Measurements from ENCODE around the gene GAPDHS.
A peak's percentile ranks its signal among the peaks of the same experiment; 100 is the strongest.

GAPDHS gene

DNA sequence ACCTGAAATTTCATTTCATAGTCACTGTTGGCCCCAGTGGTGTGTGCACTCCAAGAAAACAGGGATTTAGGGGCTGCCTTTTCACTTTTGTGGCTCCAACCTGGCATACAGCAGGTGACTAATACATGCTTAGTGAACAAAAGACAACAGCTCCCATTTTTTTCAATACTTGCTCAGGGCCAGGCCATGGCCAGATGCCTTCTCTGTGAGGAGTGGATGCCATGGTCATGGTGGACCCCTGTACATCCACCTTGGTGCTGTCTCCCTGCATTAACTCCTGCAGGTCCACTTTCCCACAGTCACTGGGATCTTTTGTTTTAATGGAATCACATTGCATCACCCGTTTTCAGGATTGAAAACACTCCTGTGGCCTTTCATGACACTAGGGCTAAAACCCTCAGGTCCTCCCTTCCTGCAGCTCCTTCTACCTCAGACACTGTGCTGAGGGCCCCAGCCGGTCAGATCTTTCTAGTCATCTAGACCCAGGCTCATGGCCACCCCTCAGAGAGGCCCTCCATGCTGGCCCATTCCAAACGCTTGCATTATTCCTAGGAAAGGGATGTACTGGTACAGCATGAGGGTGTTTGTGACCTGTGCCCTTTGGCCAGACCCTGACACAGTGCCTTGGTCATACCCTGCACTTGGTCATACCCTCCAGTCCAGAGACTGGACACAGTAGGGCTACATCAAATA is 11.0 kb downstream of the GAPDHS start:
- Histone ChIP-seq H3K4me3 (ENCODE audit: low read length) (peak overlapping the region; percentile 99), H3K27me3 (ENCODE audit: control insufficient read depth, insufficient read depth, low read length) (no peaks in the 10 kb centered on the region), H3K9ac (ENCODE audit: low read depth, low read length) (peak overlapping the region; percentile 99), H3K36me3 (ENCODE audit: insufficient read depth, low read length) (peaks cover 3% of the 10 kb centered on the region), H3K9me3 (replicated peaks; ENCODE audit: low read length) (no peaks in the 10 kb centered on the region), H3K4me2 (ENCODE audit: low read length) (peak overlapping the region; percentile 99), H3K4me1 (ENCODE audit: control insufficient read depth, insufficient read depth, low read length) (peaks cover 18% of the 10 kb centered on the region)

DNA sequence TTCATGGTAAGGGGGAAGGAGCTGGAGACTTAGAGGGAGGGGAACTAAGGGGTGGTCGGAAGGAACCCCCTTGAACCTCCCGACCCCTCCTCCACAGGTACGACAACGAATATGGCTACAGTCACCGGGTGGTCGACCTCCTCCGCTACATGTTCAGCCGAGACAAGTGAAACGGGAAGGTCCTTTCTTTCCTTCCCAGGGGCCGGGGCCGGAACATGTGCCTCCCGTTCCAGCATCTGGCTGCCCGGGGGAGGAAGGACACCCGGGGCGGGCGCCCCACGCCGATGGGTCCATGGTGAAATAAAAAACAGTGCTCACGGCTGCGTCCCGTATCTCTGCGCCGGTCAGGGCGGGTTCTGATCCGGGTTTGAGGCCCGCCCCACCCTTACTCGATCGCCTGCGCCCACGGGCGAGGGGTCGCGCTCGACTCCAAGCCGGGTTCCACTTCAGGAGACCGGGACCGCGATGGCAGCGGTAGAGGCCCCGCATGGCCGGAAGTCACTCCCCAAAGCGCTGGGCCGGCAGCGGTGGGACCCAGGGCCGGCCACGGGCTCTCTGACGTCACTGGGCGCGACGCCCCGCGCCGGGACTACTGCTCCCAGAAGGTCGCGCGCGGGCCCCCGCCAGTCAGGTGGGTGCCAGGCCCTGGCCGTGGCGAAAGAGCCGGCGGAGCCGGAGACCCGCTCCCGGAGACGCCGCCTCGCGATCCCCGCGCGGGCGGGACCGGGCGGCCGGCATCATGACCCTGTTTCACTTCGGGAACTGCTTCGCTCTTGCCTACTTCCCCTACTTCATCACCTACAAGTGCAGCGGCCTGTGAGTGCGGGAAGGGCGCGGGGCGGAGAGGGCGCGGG is 12.0 kb downstream of the GAPDHS start, which contains the start of gene TMEM147:
TMEM147 (plus strand) TSS at position 626 of the 854 bp plus-strand sequence; CDS start at position 740, 114 bp downstream.
- Histone ChIP-seq H3K4me2 (ENCODE audit: low read length) (peak within 1 kb of the TSS; percentile 99), H3K9me3 (replicated peaks; ENCODE audit: low read length) (no peaks in the 10 kb centered on the region), H3K36me3 (ENCODE audit: insufficient read depth, low read length) (peaks cover 3% of the 10 kb centered on the region), H3K9ac (ENCODE audit: low read depth, low read length) (peak within 1 kb of the TSS; percentile 99), H3K4me3 (ENCODE audit: low read length) (peak within 1 kb of the TSS; percentile 99), H3K27me3 (ENCODE audit: control insufficient read depth, insufficient read depth, low read length) (no peaks in the 10 kb centered on the region), H3K4me1 (ENCODE audit: control insufficient read depth, insufficient read depth, low read length) (peaks cover 18% of the 10 kb centered on the region)

DNA sequence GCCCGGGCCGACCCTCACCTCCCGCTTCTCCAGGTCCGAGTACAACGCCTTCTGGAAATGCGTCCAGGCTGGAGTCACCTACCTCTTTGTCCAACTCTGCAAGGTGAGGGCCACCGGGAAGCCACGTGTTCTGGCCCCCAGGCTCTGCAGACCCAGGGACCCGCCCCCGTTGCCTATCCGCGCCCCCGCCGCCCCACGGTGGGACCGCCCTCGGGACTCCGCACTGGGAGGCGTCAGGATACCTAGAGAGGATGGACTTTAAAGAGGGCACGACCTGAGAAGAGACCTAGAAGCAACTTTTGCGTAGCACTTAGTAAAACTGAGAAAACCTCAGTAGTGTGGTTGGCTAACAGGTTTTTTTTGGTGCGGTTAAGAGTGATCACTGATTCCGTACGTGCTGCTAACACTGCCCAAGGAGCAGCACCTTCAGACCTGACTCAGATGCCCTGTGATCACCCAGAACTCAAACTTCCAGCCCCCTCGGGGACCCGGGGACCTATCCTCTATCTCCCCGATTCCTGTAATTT is 12.7 kb downstream of the GAPDHS start:
- Histone ChIP-seq H3K4me2 (ENCODE audit: low read length) (peak overlapping the region; percentile 99), H3K9me3 (replicated peaks; ENCODE audit: low read length) (no peaks in the 10 kb centered on the region), H3K4me1 (ENCODE audit: control insufficient read depth, insufficient read depth, low read length) (peaks cover 18% of the 10 kb centered on the region), H3K36me3 (ENCODE audit: insufficient read depth, low read length) (peaks cover 3% of the 10 kb centered on the region), H3K27me3 (ENCODE audit: control insufficient read depth, insufficient read depth, low read length) (no peaks in the 10 kb centered on the region), H3K9ac (ENCODE audit: low read depth, low read length) (peak overlapping the region; percentile 99), H3K4me3 (ENCODE audit: low read length) (peak overlapping the region; percentile 99)

DNA sequence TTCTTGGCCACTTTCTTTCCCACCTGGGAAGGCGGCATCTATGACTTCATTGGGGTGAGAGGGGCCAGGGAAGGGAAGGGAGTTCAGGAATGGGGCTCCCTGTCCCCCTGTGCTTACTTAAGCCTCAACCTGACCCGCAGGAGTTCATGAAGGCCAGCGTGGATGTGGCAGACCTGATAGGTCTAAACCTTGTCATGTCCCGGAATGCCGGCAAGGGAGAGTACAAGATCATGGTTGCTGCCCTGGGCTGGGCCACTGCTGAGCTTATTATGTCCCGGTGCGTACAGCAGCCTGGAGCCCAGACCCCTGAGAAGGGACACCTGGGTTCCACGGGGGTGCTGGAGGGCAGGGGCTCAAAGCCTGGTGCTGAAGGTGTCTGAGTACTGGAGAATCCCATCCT is 13.3 kb downstream of the GAPDHS start:
- Histone ChIP-seq H3K9ac (ENCODE audit: low read depth, low read length) (peak overlapping the region; percentile 99), H3K36me3 (ENCODE audit: insufficient read depth, low read length) (peaks cover 3% of the 10 kb centered on the region), H3K4me2 (ENCODE audit: low read length) (peak overlapping the region; percentile 99), H3K27me3 (ENCODE audit: control insufficient read depth, insufficient read depth, low read length) (no peaks in the 10 kb centered on the region), H3K9me3 (replicated peaks; ENCODE audit: low read length) (no peaks in the 10 kb centered on the region), H3K4me3 (ENCODE audit: low read length) (peak overlapping the region; percentile 99), H3K4me1 (ENCODE audit: control insufficient read depth, insufficient read depth, low read length) (peaks cover 18% of the 10 kb centered on the region)

DNA sequence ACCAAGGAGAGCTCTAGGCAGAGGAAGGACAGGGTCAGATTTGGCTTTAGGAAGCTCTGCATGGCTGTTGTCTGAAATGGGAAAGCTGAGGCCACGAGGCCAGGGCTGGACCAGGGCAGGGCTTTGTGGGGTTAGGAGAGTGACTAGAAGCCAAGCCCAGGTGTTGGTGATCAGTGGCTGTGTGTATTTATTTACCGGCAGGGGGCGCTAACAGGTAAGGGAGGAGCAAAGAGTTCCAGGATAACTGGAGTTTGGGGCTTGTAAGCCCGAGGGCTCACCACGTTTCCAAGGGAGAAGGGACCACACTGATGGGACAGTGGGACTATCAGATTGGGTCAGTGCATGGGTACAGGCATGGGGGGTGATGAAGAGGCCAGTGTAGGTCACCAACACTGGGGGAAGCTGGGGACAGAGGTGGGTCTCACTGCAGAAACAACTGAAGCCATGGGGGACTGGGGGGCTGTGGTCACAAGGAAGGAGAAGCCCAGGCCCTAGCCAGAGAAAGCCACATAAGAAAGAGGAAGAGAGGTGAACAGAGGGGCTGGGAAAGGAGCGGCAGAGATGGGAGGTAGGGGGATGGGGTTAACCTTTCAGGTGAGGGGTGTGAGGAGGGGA is 16.0 kb downstream of the GAPDHS start:
- Histone ChIP-seq H3K4me3 (ENCODE audit: low read length) (no peak overlapping the region), H3K4me1 (ENCODE audit: control insufficient read depth, insufficient read depth, low read length) (peaks cover 15% of the 10 kb centered on the region), H3K9me3 (replicated peaks; ENCODE audit: low read length) (no peaks in the 10 kb centered on the region)

DNA sequence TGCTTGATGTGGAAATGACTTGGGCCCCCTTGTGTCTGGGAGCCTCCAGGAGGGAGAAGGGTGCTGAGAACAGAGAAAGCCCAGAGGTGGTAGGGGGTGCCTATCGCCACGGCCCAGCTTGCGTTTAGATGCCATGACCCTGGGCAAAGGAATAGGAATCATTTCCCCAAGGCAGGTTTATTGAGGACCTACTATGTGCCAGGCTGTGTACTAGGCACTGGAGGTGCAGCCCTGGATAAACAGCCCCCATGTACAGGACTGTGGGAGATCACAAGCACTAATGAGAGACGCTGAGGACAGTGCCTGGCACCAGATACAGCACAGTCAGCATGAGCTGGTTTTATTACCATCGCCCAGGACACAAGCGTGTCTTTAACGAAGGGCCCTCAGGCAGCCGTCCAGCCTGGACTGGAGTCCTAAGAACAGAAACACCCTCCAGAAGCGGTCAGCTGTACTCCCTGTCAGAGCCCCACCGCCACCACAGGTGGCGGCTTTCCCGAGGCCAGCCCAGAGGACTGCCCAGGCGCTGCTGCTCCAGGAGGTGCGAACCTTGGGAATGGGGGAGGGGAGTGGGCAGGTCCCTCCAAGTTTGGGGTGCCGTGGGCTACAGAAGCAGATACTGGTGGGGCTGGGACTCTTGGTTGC is 16.7 kb downstream of the GAPDHS start:
- Histone ChIP-seq H3K4me3 (ENCODE audit: low read length) (no peak overlapping the region), H3K9me3 (replicated peaks; ENCODE audit: low read length) (no peaks in the 10 kb centered on the region), H3K36me3 (ENCODE audit: insufficient read depth, low read length) (peaks cover 3% of the 10 kb centered on the region), H3K27me3 (ENCODE audit: control insufficient read depth, insufficient read depth, low read length) (peaks cover 6% of the 10 kb centered on the region), H3K9ac (ENCODE audit: low read depth, low read length) (no peak overlapping the region), H3K4me1 (ENCODE audit: control insufficient read depth, insufficient read depth, low read length) (peaks cover 10% of the 10 kb centered on the region), H3K4me2 (ENCODE audit: low read length) (no peak overlapping the region)

More for the DNA sequence above, 16.0 kb downstream of the GAPDHS start:
- no peak overlapping the region for H3K9ac ChIP-seq (ENCODE audit: low read depth, low read length)
- peaks cover 6% of the 10 kb centered on the region for H3K27me3 ChIP-seq (ENCODE audit: control insufficient read depth, insufficient read depth, low read length)
- peaks cover 3% of the 10 kb centered on the region for H3K36me3 ChIP-seq (ENCODE audit: insufficient read depth, low read length)
- no peak overlapping the region for H3K4me2 ChIP-seq (ENCODE audit: low read length)

DNA sequence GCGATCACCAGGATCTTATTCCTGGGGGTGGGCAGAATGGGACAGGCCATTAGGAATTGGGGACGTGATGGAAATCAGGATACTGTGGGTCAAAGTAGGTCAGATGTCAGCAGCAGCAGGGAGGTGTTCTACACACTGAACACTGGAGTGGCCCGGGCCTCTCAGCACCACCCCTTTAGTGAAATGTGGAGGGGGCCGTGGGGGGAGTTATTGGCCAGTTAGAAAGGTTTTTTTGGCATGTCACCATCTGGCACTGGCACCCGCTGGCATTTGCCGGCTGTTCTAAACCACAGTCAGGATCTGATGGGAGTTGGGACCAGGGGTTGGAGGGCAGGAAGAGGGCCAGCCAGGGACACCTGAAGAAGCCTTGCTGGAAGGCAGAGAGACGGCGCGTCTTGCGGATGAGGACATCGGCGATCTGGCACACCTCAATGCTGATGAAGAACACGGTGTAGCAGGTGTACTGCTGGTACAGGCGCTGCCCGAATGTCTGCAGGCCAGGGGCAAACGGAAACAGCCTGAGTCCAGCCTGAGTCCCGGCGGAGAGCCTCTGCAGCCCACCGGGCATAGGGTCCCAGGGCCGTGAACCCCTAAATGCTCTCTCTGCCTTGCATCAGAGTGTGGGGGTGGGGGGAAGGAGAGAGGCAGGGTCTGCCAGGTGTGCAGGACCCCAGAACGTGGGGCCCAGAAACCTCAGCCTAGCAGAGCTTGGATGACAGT is 18.0 kb downstream of the GAPDHS start:
- Histone ChIP-seq H3K4me3 (ENCODE audit: low read length) (no peak overlapping the region), H3K4me1 (ENCODE audit: control insufficient read depth, insufficient read depth, low read length) (peaks cover 7% of the 10 kb centered on the region), H3K4me2 (ENCODE audit: low read length) (no peak overlapping the region), H3K9me3 (replicated peaks; ENCODE audit: low read length) (no peaks in the 10 kb centered on the region), H3K9ac (ENCODE audit: low read depth, low read length) (no peak overlapping the region), H3K27me3 (ENCODE audit: control insufficient read depth, insufficient read depth, low read length) (peaks cover 6% of the 10 kb centered on the region), H3K36me3 (ENCODE audit: insufficient read depth, low read length) (peaks cover 3% of the 10 kb centered on the region)

DNA sequence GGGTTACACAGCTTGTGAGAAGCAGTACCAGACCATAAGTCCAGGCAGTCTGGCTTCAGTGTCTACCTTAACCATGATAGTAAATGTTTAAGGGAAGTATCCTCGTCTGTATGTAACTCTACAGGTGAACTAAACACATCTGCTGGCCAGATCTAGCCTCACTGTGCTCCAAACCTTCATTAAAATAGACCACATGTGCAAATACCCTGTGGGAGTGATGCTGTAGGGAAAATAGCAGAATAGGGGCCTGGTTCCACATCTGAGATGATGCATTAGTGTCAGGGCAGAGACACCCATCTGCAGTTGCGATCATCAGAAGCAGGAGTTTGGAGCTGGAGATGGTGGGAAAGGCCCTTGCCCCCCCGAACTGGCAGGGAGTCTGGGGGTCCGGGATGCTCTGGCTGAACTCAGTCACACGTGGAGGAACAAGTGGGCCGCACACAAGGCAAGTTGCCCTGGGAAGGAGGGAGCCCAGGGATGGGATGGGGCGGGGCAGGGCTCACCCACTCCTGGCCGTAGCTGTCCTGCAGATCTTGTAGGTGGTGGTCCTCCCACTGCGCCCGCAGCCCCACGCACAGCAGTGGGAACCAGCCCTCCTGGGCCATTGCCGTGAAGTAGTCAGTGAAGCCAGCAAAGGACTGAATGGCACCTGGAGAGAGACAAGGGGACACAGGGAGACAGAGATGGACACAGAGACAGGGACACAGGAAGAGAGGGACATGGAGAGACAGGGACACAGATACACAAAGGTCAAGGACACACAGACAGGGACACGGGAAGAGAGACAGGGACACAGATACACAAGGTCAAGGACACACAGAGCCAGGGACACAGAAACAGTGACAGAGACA is 19.5 kb downstream of the GAPDHS start:
- Histone ChIP-seq H3K9ac (ENCODE audit: low read depth, low read length) (no peak overlapping the region), H3K4me1 (ENCODE audit: control insufficient read depth, insufficient read depth, low read length) (no peaks in the 10 kb centered on the region), H3K27me3 (ENCODE audit: control insufficient read depth, insufficient read depth, low read length) (peaks cover 12% of the 10 kb centered on the region), H3K9me3 (replicated peaks; ENCODE audit: low read length) (no peaks in the 10 kb centered on the region), H3K36me3 (ENCODE audit: insufficient read depth, low read length) (peaks cover 3% of the 10 kb centered on the region), H3K4me3 (ENCODE audit: low read length) (no peak overlapping the region), H3K4me2 (ENCODE audit: low read length) (no peak overlapping the region)

DNA sequence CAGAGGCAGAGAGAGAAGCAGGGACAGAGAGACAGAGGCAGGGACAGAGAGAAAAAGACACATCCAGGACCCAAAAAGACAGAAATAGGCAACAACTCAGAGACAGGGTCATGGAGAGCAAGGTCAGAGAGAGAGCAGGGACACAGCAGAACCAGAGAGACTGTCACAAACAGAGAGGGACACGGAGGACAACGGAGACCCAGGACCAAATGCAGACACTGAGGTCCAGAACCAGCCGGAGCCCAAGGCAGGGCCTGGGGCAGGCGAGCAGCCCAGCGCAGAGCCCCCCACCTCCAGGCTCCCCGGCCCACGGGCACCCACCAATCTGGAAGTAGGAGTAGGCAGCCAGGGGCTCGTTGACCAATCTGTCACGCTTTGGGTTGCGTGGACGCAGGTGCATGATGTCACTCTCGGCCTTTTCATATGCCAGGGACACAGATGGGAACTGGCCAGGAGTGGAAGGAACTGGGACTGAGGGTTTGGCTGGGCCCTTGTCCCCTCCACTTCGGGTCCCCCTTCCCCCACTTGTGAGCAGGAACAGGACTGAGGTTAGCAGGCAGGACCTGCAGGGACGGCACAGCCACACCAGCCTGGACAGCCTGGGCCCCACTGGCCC is 20.2 kb downstream of the GAPDHS start:
- peaks cover under 1% of the 10 kb centered on the region for H3K36me3 ChIP-seq (ENCODE audit: insufficient read depth, low read length)
- H3K9ac ChIP-seq (ENCODE audit: low read depth, low read length): no peak overlapping the region
- no peak overlapping the region for H3K4me2 ChIP-seq (ENCODE audit: low read length)
- no peaks in the 10 kb centered on the region for H3K9me3 ChIP-seq (replicated peaks; ENCODE audit: low read length)
- H3K4me3 ChIP-seq (ENCODE audit: low read length): no peak overlapping the region
- H3K4me1 ChIP-seq (ENCODE audit: control insufficient read depth, insufficient read depth, low read length): peaks cover 5% of the 10 kb centered on the region
- peaks cover 16% of the 10 kb centered on the region for H3K27me3 ChIP-seq (ENCODE audit: control insufficient read depth, insufficient read depth, low read length)

DNA sequence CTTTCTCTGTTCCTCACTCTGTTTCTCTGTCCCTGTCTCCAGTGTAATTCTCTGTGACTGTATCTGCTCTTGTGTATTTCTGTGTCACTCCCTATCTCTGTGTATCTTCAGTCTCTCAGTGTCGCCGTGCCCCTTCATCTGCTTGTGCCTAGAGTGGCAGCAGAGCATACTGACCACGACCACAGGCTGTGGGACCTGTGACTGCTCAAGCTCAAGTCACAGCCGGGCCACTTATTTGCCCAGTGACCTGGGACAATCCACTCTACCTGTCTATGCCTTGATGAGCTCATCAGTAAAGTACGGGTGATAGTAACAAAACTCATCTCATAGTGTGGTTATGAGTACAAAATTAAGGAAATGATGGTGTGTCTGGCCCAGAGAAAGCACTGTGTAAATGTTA is 20.8 kb downstream of the GAPDHS start:
- Histone ChIP-seq H3K9me3 (replicated peaks; ENCODE audit: low read length) (no peaks in the 10 kb centered on the region), H3K4me3 (ENCODE audit: low read length) (no peak overlapping the region), H3K9ac (ENCODE audit: low read depth, low read length) (no peak overlapping the region), H3K27me3 (ENCODE audit: control insufficient read depth, insufficient read depth, low read length) (peaks cover 22% of the 10 kb centered on the region), H3K36me3 (ENCODE audit: insufficient read depth, low read length) (no peaks in the 10 kb centered on the region), H3K4me1 (ENCODE audit: control insufficient read depth, insufficient read depth, low read length) (peaks cover 5% of the 10 kb centered on the region), H3K4me2 (ENCODE audit: low read length) (no peak overlapping the region)

All from skeletal muscle satellite cell (primary cell).